Endothelial cell of umbilical vein (primary cell): ENCODE measurements around the gene ZIC2. TPM values are rescaled to one million over a fixed set of nuclear protein-coding genes. Genes with fewer than 3 reads are reported as not detected.

Experiments
- BruUV-seq: library from RNA; stranded (reverse); fragments of 400-500 nt; replicated peaks from 2 replicates; lab custom pipeline; 2021; lab: Mats Ljungman, UMichigan
- CTCF ChIA-PET: fragments of 300-600, 350-600 bp; sonication (Branson Sonifier 250); formaldehyde crosslinking; loops from one replicate; lab custom pipeline; 2021; ENCODE audit warnings: antibody characterized with exemption, inconsistent platforms; lab: Charles Lee
- POLR2A ChIA-PET: fragments of 300-600, 350-600 bp; sonication (Branson Sonifier 250); formaldehyde crosslinking; loops from one replicate; lab custom pipeline; 2021; ENCODE audit warnings: antibody characterized with exemption, inconsistent platforms; lab: Charles Lee
- DNase-seq: peaks from one replicate; pipeline ENCODE4 v3.0.0-alpha.2; 2011; ENCODE audit warnings: low read depth, low spot score
- FAIRE-seq: peaks from 2 replicates; lab custom pipeline; 2011; peaks lifted over from hg19 to GRCh38; lab: Jason Lieb, UNC
- H2AFZ ChIP-seq: 2 replicates; pipeline ENCODE4 v1.6.0; 2012; ENCODE audit warnings: low read depth, low read length, control low read depth, inconsistent platforms
- H3K27ac ChIP-seq: 2 replicates; pipeline ENCODE4 v1.5.1; 2011; ENCODE audit warnings: low read depth, mild to moderate bottlenecking, control low read depth, low read length, moderate library complexity; ENCODE audit not compliant: insufficient read depth
- H3K27me3 ChIP-seq, 2 experiments: 2 replicates each; pipeline versions ENCODE4 v1.6.0 to v1.6.1; 2011; ENCODE audit warnings: low read length in 2 of 2, mixed read lengths in 1 of 2; ENCODE audit not compliant: control insufficient read depth in 2 of 2, insufficient read depth in 2 of 2
- H3K36me3 ChIP-seq, 2 experiments: 2 replicates in 1 of 2; 3 replicates in 1 of 2; pipeline ENCODE4 v1.5.1; 2011; ENCODE audit warnings: low read length in 2 of 2, mild to moderate bottlenecking in 1 of 2, moderate library complexity in 1 of 2; ENCODE audit not compliant: control insufficient read depth in 2 of 2, insufficient read depth in 2 of 2; ENCODE audit errors: extremely low read depth in 1 of 2
- H3K4me1 ChIP-seq: 3 replicates; pipeline ENCODE4 v1.5.1; 2011; ENCODE audit warnings: mild to moderate bottlenecking, low read length; ENCODE audit not compliant: control insufficient read depth, insufficient read depth; ENCODE audit errors: extremely low read depth
- H3K4me2 ChIP-seq: 2 replicates; pipeline ENCODE4 v1.6.1; 2011; ENCODE audit warnings: low read length, control low read depth, mixed read lengths; ENCODE audit not compliant: insufficient read depth
- H3K4me3 ChIP-seq, 3 experiments: fragments of 200-600 bp in 1 of 3; sonication (generic), shearing (Covaris generic) in 1 of 3; replicated peaks in 1 of 3; 2 replicates each; pipeline ENCODE4 v1.5.1; 2011 to 2016; ENCODE audit warnings: control low read depth in 3 of 3, low read length in 3 of 3, mild to moderate bottlenecking in 2 of 3, inconsistent platforms in 1 of 3, low read depth in 1 of 3, moderate library complexity in 1 of 3; ENCODE audit not compliant: insufficient read depth in 1 of 3
- H3K79me2 ChIP-seq: 2 replicates; pipeline ENCODE4 v1.6.0; 2012; ENCODE audit warnings: low read length, inconsistent platforms; ENCODE audit not compliant: control insufficient read depth, insufficient read depth
- H3K9ac ChIP-seq: replicated peaks from 2 replicates; pipeline ENCODE3; 2011; ENCODE audit warnings: low read length, control low read depth; ENCODE audit not compliant: insufficient read depth; ENCODE audit errors: extremely low read depth
- H3K9me1 ChIP-seq: replicated peaks from 3 replicates; pipeline ENCODE4 v1.6.0; 2011; ENCODE audit warnings: mild to moderate bottlenecking, low read length; ENCODE audit not compliant: control insufficient read depth, insufficient read depth; ENCODE audit errors: extremely low read depth
- H3K9me3 ChIP-seq: replicated peaks from 2 replicates; pipeline ENCODE4 v1.5.1; 2012; ENCODE audit warnings: low read length, inconsistent platforms; ENCODE audit not compliant: control insufficient read depth, insufficient read depth
- H4K20me1 ChIP-seq: replicated peaks from 2 replicates; pipeline ENCODE3; 2011; ENCODE audit warnings: mild to moderate bottlenecking, low read length; ENCODE audit not compliant: control insufficient read depth, insufficient read depth; ENCODE audit errors: extremely low read depth
- EZH2 ChIP-seq: IDR thresholded peaks from 2 replicates; pipeline ENCODE4 v1.6.1; 2012; ENCODE audit warnings: borderline replicate concordance, low read depth, mild to moderate bottlenecking, moderate library complexity, low read length, inconsistent platforms; ENCODE audit not compliant: severe bottlenecking
- FOS ChIP-seq: IDR thresholded peaks from 2 replicates; pipeline ENCODE4 v1.6.1; 2011; ENCODE audit warnings: mild to moderate bottlenecking, low read length, moderate library complexity, borderline replicate concordance; ENCODE audit not compliant: insufficient read depth
- GATA2 ChIP-seq: IDR thresholded peaks from 2 replicates; pipeline ENCODE4 v1.7.0; 2011; ENCODE audit warnings: low read depth, mild to moderate bottlenecking, moderate library complexity, mixed read lengths, low read length; ENCODE audit not compliant: insufficient read length, insufficient read depth
- JUN ChIP-seq: IDR thresholded peaks from 2 replicates; pipeline ENCODE4 v1.6.1; 2011; ENCODE audit warnings: borderline replicate concordance, low read depth; ENCODE audit not compliant: insufficient read length, insufficient read depth
- MYC ChIP-seq: IDR thresholded peaks from one replicate; pipeline ENCODE4 v1.6.1; 2011; ENCODE audit warnings: mild to moderate bottlenecking, low read depth, low read length
- POLR2A ChIP-seq: IDR thresholded peaks from 2 replicates; pipeline ENCODE4 v1.6.1; 2012; ENCODE audit warnings: low read depth, mild to moderate bottlenecking, control low read depth, low read length
- POLR2AphosphoS5 ChIP-seq: IDR thresholded peaks from 2 replicates; pipeline ENCODE4 v1.6.1; 2012; ENCODE audit warnings: low read depth, mild to moderate bottlenecking, control low read depth, low read length, moderate library complexity; ENCODE audit not compliant: insufficient read depth
- dilution Hi-C: fragments of 300-500 bp; cut with MboI; formaldehyde crosslinking; loops from one replicate; pipeline ENCODE4 v1.15.0; 2019; ENCODE audit warnings: low sequenced_read_pairs; ENCODE audit not compliant: extremely low pct_ligation_motif_present
- intact Hi-C: fragments of 100-400 bp; cut with micrococcal nuclease; formaldehyde crosslinking; loops from one replicate; pipeline ENCODE4 v1.10.0; 2022
- polyA plus RNA-seq, 4 experiments: library from polyadenylated mRNA; depleted of rRNA in 3 of 4; stranded (reverse) in 3 of 4; unstranded in 1 of 4; fragments of >200 nt; gene quantifications; 2 replicates each; pipeline versions ENCODE4 v1.2.1 to v1.2.3, GENCODE V29; 2011 to 2012; ENCODE audit warnings: missing spikeins in 1 of 4
- total RNA-seq: library from RNA; stranded (reverse); gene quantifications from 2 replicates; pipeline ENCODE4 v1.2.3, GENCODE V29; 2021
- TF ChIP-seq, protein P1 (sequence below), 2 donors: IDR thresholded peaks; 1 replicate in 1 of 2; 2 replicates in 1 of 2; pipeline ENCODE4 v1.5.1; 2011; ENCODE audit warnings: low read length in 2 of 2, mild to moderate bottlenecking in 2 of 2, moderate library complexity in 2 of 2, control low read depth in 1 of 2, inconsistent platforms in 1 of 2, low read depth in 1 of 2; ENCODE audit not compliant: insufficient read depth in 1 of 2; ENCODE audit errors: extremely low read depth in 1 of 2
- TF ChIP-seq, protein P2 (sequence below): IDR thresholded peaks from 2 replicates; pipeline ENCODE4 v1.6.1; 2011; ENCODE audit not compliant: insufficient read depth, insufficient read length

ZIC2 gene
- total and polyA plus RNA-seq, 2 donors (not counting 3 experiments of a cell fraction or from before 2014, with no cell fraction given) = 0.03 TPM; not detected in 1

DNA sequence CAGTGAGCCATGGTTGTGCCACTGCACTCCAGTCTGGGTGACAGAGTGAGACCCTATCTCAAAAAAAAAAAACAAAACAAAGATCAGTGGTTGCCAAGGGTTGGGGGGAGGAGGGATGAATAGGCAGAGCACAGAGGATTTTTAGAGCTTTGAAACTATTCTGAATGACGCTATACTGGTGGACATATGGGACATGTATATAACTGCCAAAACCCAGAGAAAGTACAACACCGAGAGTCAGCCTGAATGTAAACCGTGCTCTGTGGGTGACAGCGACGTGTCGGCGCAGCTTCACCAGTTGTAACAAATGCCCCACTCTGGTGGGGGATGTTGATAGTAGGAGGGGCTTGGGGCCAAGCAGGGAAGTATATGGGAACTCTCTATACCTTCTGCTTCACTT, 42.9 kb upstream of the ZIC2 start:
- H3K27me3 ChIP-seq = no peaks in the 10 kb centered on the region

More for the DNA sequence above, 42.9 kb upstream of the ZIC2 start:
- ChIA-PET POLR2A (no interaction called here), CTCF (no interaction called here)
- no peaks in the 10 kb centered on the region for H4K20me1 ChIP-seq
- no peak overlapping the region for H3K4me3 ChIP-seq
- H2AFZ ChIP-seq = no peak overlapping the region
- no peaks in the 10 kb centered on the region for H3K79me2 ChIP-seq
- dilution Hi-C loops = no loop called here
- DNase-seq = no peak
- no peaks in the 10 kb centered on the region for H3K36me3 ChIP-seq
- no peaks in the 10 kb centered on the region for H3K4me1 ChIP-seq
- H3K9me3 ChIP-seq = no peaks in the 10 kb centered on the region
- H3K27ac ChIP-seq = no peak overlapping the region
- no peak overlapping the region for H3K4me2 ChIP-seq
- TF ChIP-seq POLR2AphosphoS5 = no peak
- TF ChIP-seq FOS = no peak
- TF ChIP-seq, protein P1, sequence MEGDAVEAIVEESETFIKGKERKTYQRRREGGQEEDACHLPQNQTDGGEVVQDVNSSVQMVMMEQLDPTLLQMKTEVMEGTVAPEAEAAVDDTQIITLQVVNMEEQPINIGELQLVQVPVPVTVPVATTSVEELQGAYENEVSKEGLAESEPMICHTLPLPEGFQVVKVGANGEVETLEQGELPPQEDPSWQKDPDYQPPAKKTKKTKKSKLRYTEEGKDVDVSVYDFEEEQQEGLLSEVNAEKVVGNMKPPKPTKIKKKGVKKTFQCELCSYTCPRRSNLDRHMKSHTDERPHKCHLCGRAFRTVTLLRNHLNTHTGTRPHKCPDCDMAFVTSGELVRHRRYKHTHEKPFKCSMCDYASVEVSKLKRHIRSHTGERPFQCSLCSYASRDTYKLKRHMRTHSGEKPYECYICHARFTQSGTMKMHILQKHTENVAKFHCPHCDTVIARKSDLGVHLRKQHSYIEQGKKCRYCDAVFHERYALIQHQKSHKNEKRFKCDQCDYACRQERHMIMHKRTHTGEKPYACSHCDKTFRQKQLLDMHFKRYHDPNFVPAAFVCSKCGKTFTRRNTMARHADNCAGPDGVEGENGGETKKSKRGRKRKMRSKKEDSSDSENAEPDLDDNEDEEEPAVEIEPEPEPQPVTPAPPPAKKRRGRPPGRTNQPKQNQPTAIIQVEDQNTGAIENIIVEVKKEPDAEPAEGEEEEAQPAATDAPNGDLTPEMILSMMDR (IDR thresholded peaks at IDR 0.05; ENCODE audit: extremely low read depth in 1 of 2, insufficient read depth in 1 of 2, low read depth in 1 of 2, low read length in 2 of 2) = no peak
- TF ChIP-seq GATA2 = no peak
- TF ChIP-seq EZH2 = no peak
- no peak for TF ChIP-seq JUN
- TF ChIP-seq MYC = no peak
- TF ChIP-seq, protein P2, sequence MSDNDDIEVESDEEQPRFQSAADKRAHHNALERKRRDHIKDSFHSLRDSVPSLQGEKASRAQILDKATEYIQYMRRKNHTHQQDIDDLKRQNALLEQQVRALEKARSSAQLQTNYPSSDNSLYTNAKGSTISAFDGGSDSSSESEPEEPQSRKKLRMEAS = no peak
- TF ChIP-seq POLR2A = no peak
- no TSS peak for BruUV-seq
- no peaks in the 10 kb centered on the region for H3K9me1 ChIP-seq
- intact Hi-C loops = no loop called here
- H3K9ac ChIP-seq = no peak overlapping the region
- FAIRE-seq = no peak
